Fibroblast of skin of scalp (primary cell): Measurements from ENCODE around the gene KIF17. TPM values are rescaled to one million over a fixed set of nuclear protein-coding genes. Genes with fewer than 3 reads are reported as not detected.

Experiments used
- DNase-seq: peaks from one replicate; pipeline ENCODE4 v3.0.0-alpha.2; 2013
- polyA plus RNA-seq, 2 experiments: library from polyadenylated mRNA; unstranded; fragments of 120-200 nt; gene quantifications; one replicate each; pipeline ENCODE4 v1.2.1, GENCODE V29; 2013; ENCODE audit not compliant: insufficient read length in 2 of 2

The KIF17 gene
- polyA plus RNA-seq (2013, experiment 1 of 2; ENCODE audit: insufficient read length) = 0.39 TPM
- 0.62 TPM for polyA plus RNA-seq (2013, experiment 2 of 2; ENCODE audit: insufficient read length)

- peak; percentile 71 for DNase-seq
These were observed at the start of gene KIF17 for GRCh38 chr1:20717452-20718342. Gene KIF17, minus strand, starts transcription at chr1:20718007. Its CDS starts 301 bp downstream, at chr1:20717706.

- DNase-seq = no peak
These were observed 49.5 kb upstream of the KIF17 start for GRCh38 chr1:20767271-20767670.

GRCh38 chr1:20763417-20763816, 45.6 kb upstream of the KIF17 start:
- DNase-seq = no peak

- no peak for DNase-seq
These were observed 42.5 kb upstream of the KIF17 start for GRCh38 chr1:20760322-20760721.

- DNase-seq = peak; percentile 8
These were observed 35.8 kb upstream of the KIF17 start for GRCh38 chr1:20753589-20753988.

- DNase-seq = no peak
These were observed 33.7 kb upstream of the KIF17 start for GRCh38 chr1:20751462-20751990.

GRCh38 chr1:20742671-20743070, 24.9 kb upstream of the KIF17 start:
- peak; percentile 47 for DNase-seq

GRCh38 chr1:20740781-20741180, 23.0 kb upstream of the KIF17 start:
- DNase-seq = no peak

- DNase-seq = peak; percentile 68
These were observed 21.4 kb upstream of the KIF17 start for GRCh38 chr1:20739225-20739624.

- no peak for DNase-seq
These were observed 17.8 kb upstream of the KIF17 start for GRCh38 chr1:20735581-20736111.

- no peak for DNase-seq
These were observed 15.7 kb upstream of the KIF17 start for GRCh38 chr1:20733360-20733975.

GRCh38 chr1:20732588-20733359, 15.0 kb upstream of the KIF17 start, which contains the start of gene SH2D5:
Gene SH2D5, minus strand, starts transcription at chr1:20732703. Its CDS starts 4,659 bp downstream, at chr1:20728044.
- peak; percentile 89 for DNase-seq

- DNase-seq = peak; percentile 47
These were observed 14.3 kb upstream of the KIF17 start for GRCh38 chr1:20732071-20732587.

- DNase-seq = no peak
These were observed 13.5 kb upstream of the KIF17 start for GRCh38 chr1:20731057-20731991.

- no peak for DNase-seq
These were observed 12.9 kb upstream of the KIF17 start for GRCh38 chr1:20730690-20731056.

- DNase-seq = no peak
These were observed 12.3 kb upstream of the KIF17 start for GRCh38 chr1:20729990-20730689.

- DNase-seq = no peak
These were observed 11.5 kb upstream of the KIF17 start for GRCh38 chr1:20729155-20729931.

- DNase-seq = no peak
These were observed 10.8 kb upstream of the KIF17 start for GRCh38 chr1:20728371-20729154.
